Cerebellar nuclear complex (tissue), 1 donor: ENCODE measurements around the gene SYMPK.
"Not testable (repeated sequence)": the region's sequence is repeated elsewhere in the genome, so short reads cannot be mapped to it uniquely, and the experiment has no call there.

Experiments used
- DNase-seq, 2 experiments: peaks; one replicate each; lab custom pipeline; 2025; lab: John Stamatoyannopoulos, UW

The SYMPK gene

GRCh38 chr19:45804140-45804958 is 58.6 kb downstream of the SYMPK start:
- no peak for DNase-seq

- no peak for DNase-seq
Measured at GRCh38 chr19:45801603-45802175, 61.3 kb downstream of the SYMPK start.

- no peak for DNase-seq
Measured at GRCh38 chr19:45800070-45800553, 62.8 kb downstream of the SYMPK start.

GRCh38 chr19:45799541-45799940 is 63.4 kb downstream of the SYMPK start:
- not testable (repeated sequence) for DNase-seq

- no peak for DNase-seq
Measured at GRCh38 chr19:45798995-45799517, 63.9 kb downstream of the SYMPK start.

- DNase-seq = no peak
Measured at GRCh38 chr19:45794627-45795026, 68.3 kb downstream of the SYMPK start.

GRCh38 chr19:45793876-45794275 is 69.1 kb downstream of the SYMPK start:
- DNase-seq = no peak

GRCh38 chr19:45793178-45793564 is 69.8 kb downstream of the SYMPK start:
- DNase-seq = no peak

- DNase-seq = peak; percentile 79 to 97
Measured at GRCh38 chr19:45792470-45793177, 70.3 kb downstream of the SYMPK start, which contains the start of gene DMWD. DMWD (minus strand) TSS chr19:45792845; CDS start chr19:45792756, 89 bp downstream.

GRCh38 chr19:45791744-45792469 is 71.0 kb downstream of the SYMPK start:
- no peak for DNase-seq

- DNase-seq = no peak
Measured at GRCh38 chr19:45790942-45791341, 72.0 kb downstream of the SYMPK start.

- DNase-seq = no peak
Measured at GRCh38 chr19:45789035-45789786, 73.7 kb downstream of the SYMPK start.

- DNase-seq = no peak
Measured at GRCh38 chr19:45786533-45786894, 76.4 kb downstream of the SYMPK start.

- DNase-seq = no peak
Measured at GRCh38 chr19:45785781-45786532, 77.0 kb downstream of the SYMPK start.

- no peak for DNase-seq
Measured at GRCh38 chr19:45785097-45785496, 77.8 kb downstream of the SYMPK start.

GRCh38 chr19:45784096-45784495 is 78.9 kb downstream of the SYMPK start:
- no peak for DNase-seq

- DNase-seq = no peak
Measured at GRCh38 chr19:45782820-45783785, 79.8 kb downstream of the SYMPK start.

GRCh38 chr19:45782162-45782691 is 80.7 kb downstream of the SYMPK start, which contains the start of gene DMPK:
DMPK (minus strand) TSS chr19:45782490; CDS start chr19:45782352, 138 bp downstream.
- DNase-seq = no peak
